PFSK-1 (cell line): ENCODE data around the gene LY9.

ENCODE experiments used
- POLR2AphosphoS5 ChIP-seq: IDR thresholded peaks from 2 replicates; pipeline ENCODE4 v1.6.1; 2012; ENCODE audit warnings: low read depth, mild to moderate bottlenecking, control low read depth, low read length, moderate library complexity
- SIN3A ChIP-seq: IDR thresholded peaks from 2 replicates; pipeline ENCODE4 v1.6.1; 2012; ENCODE audit warnings: mild to moderate bottlenecking, low read length, moderate library complexity, borderline replicate concordance; ENCODE audit not compliant: insufficient read depth
- TAF1 ChIP-seq: IDR thresholded peaks from 2 replicates; pipeline ENCODE4 v1.6.1; 2012; ENCODE audit warnings: low read length, control low read depth, borderline replicate concordance; ENCODE audit not compliant: insufficient read depth
- TF ChIP-seq, protein P1 (sequence below), 2 experiments: IDR thresholded peaks; 2 replicates each; pipeline versions ENCODE4 v1.6.1 to v1.8.0; 2011 to 2012; ENCODE audit warnings: low read depth in 2 of 2, low read length in 2 of 2, control low read depth in 1 of 2, inconsistent platforms in 1 of 2, mild to moderate bottlenecking in 1 of 2, moderate library complexity in 1 of 2; ENCODE audit not compliant: insufficient read depth in 1 of 2

DNA sequence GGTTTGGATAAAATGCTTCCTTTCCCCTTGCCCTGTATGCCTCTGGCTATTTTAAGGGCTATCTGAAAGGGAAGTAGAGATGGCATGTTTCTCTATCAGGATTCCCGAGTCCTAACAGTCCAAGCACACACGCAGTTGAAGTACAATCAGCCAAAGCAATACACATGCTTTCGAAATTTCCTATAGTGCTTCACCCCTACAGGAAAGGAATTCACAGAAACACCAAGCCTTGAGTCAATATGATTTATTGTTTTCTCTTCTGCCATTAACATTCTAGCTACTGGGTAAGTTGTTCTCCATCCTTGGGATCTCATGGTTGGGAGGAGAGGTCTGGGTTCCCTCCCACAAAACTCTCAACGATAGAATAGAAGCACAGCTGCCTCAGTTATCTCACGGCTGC is 80.3 kb downstream of the LY9 start:
- TF ChIP-seq POLR2AphosphoS5 (no peak), TAF1 (no peak), SIN3A (no peak)
- TF ChIP-seq, protein P1, sequence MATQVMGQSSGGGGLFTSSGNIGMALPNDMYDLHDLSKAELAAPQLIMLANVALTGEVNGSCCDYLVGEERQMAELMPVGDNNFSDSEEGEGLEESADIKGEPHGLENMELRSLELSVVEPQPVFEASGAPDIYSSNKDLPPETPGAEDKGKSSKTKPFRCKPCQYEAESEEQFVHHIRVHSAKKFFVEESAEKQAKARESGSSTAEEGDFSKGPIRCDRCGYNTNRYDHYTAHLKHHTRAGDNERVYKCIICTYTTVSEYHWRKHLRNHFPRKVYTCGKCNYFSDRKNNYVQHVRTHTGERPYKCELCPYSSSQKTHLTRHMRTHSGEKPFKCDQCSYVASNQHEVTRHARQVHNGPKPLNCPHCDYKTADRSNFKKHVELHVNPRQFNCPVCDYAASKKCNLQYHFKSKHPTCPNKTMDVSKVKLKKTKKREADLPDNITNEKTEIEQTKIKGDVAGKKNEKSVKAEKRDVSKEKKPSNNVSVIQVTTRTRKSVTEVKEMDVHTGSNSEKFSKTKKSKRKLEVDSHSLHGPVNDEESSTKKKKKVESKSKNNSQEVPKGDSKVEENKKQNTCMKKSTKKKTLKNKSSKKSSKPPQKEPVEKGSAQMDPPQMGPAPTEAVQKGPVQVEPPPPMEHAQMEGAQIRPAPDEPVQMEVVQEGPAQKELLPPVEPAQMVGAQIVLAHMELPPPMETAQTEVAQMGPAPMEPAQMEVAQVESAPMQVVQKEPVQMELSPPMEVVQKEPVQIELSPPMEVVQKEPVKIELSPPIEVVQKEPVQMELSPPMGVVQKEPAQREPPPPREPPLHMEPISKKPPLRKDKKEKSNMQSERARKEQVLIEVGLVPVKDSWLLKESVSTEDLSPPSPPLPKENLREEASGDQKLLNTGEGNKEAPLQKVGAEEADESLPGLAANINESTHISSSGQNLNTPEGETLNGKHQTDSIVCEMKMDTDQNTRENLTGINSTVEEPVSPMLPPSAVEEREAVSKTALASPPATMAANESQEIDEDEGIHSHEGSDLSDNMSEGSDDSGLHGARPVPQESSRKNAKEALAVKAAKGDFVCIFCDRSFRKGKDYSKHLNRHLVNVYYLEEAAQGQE (IDR thresholded peaks at IDR 0.05; ENCODE audit: insufficient read depth in 1 of 2, low read depth in 2 of 2, low read length in 2 of 2), result no peak
